Thymus (tissue), 11 donors: ENCODE data around the gene EPHA4. TPM values are rescaled to one million over a fixed set of nuclear protein-coding genes. Genes with fewer than 3 reads are reported as not detected.

Experiments used
- DNase-seq, 9 donors: peaks; one replicate each; pipeline ENCODE4 v3.0.0-alpha.2; 2013; ENCODE audit warnings: low spot score in 9 of 9, low read depth in 6 of 9, missing footprints in 1 of 9
- H3K27ac ChIP-seq, 2 donors: one replicate each; pipeline ENCODE4 v1.5.1; 2013; ENCODE audit warnings: control low read depth in 1 of 2, low read depth in 1 of 2, low read length in 1 of 2, mild to moderate bottlenecking in 1 of 2, moderate library complexity in 1 of 2
- H3K27me3 ChIP-seq, 2 donors: one replicate each; pipeline ENCODE4 v1.5.1; 2013; ENCODE audit warnings: low read length in 1 of 2; ENCODE audit not compliant: control insufficient read depth in 2 of 2, insufficient read depth in 1 of 2
- H3K36me3 ChIP-seq, 2 donors: one replicate each; pipeline ENCODE4 v1.5.1; 2013; ENCODE audit warnings: low read length in 1 of 2, mild to moderate bottlenecking in 1 of 2, moderate library complexity in 1 of 2; ENCODE audit not compliant: control insufficient read depth in 2 of 2, insufficient read depth in 2 of 2
- H3K4me1 ChIP-seq, 2 donors: one replicate each; pipeline ENCODE4 v1.5.1; 2013; ENCODE audit warnings: low read length in 2 of 2; ENCODE audit not compliant: control insufficient read depth in 2 of 2, insufficient read depth in 2 of 2
- H3K4me3 ChIP-seq, 2 donors: one replicate each; pipeline ENCODE4 v1.5.1; 2013; ENCODE audit warnings: low read length in 2 of 2, control low read depth in 1 of 2, mild to moderate bottlenecking in 1 of 2
- H3K9me3 ChIP-seq, 2 donors: one replicate each; pipeline ENCODE4 v1.5.1; 2013; ENCODE audit warnings: low read length in 1 of 2, mild to moderate bottlenecking in 1 of 2; ENCODE audit not compliant: control insufficient read depth in 2 of 2, insufficient read depth in 1 of 2
- WGBS: extraction: QIAGEN DNeasy Blood & Tissue Kit; methylation state at CpG from one replicate; pipeline ENCODE4 v1.1.7; 2013; 5-methylcytosine and 5-hydroxymethylcytosine counted together
- polyA plus RNA-seq: library from polyadenylated mRNA; stranded (reverse); fragments of 200-250 nt; gene quantifications from one replicate; pipeline ENCODE4 v1.2.3, GENCODE V29; 2013
- total RNA-seq: library from RNA; stranded (reverse); fragments of 120-200 nt; gene quantifications from one replicate; pipeline ENCODE4 v1.2.4, GENCODE V29; 2013
- donor health status: healthy.

EPHA4 gene
- total and polyA plus RNA-seq, 2 donors: 7.8 to 9.0 TPM

GRCh38 chr2:221521233-221521845, 50.8 kb downstream of the EPHA4 start:
- WGBS: 94% methylated on average over 3 of the region's 3 CpGs
- no peak for DNase-seq
- Histone ChIP-seq H3K4me1 (peaks cover 28 to 38% of the 10 kb centered on the region in 2 donors), H3K4me3 (no peak overlapping the region), H3K9me3 (peaks cover 0 to 3% of the 10 kb centered on the region in 2 donors), H3K27ac (no peak overlapping the region), H3K27me3 (no peaks in the 10 kb centered on the region), H3K36me3 (no peaks in the 10 kb centered on the region)

GRCh38 chr2:221518935-221519625, 53.0 kb downstream of the EPHA4 start:
- peaks cover 28 to 38% of the 10 kb centered on the region in 2 donors for H3K4me1 ChIP-seq
- peaks cover 0 to 3% of the 10 kb centered on the region in 2 donors for H3K9me3 ChIP-seq
- H3K4me3 ChIP-seq: no peak overlapping the region
- WGBS: 78% methylated on average over 7 of the region's 7 CpGs
- no peaks in the 10 kb centered on the region for H3K27me3 ChIP-seq
- DNase-seq: peak in 6 of 9 donors; percentile 19 to 70 (median 43)
- H3K27ac ChIP-seq: peak overlapping the region; percentile 85 to 94
- H3K36me3 ChIP-seq: no peaks in the 10 kb centered on the region

GRCh38 chr2:221518201-221518934, 53.7 kb downstream of the EPHA4 start:
- WGBS: 34% methylated on average over 7 of the region's 7 CpGs
- H3K36me3 ChIP-seq: no peaks in the 10 kb centered on the region
- peaks cover 0 to 3% of the 10 kb centered on the region in 2 donors for H3K9me3 ChIP-seq
- peak overlapping the region in 1 of 2 donors; percentile 3 for H3K4me3 ChIP-seq
- H3K4me1 ChIP-seq: peaks cover 28 to 38% of the 10 kb centered on the region in 2 donors
- no peaks in the 10 kb centered on the region for H3K27me3 ChIP-seq
- H3K27ac ChIP-seq: peak overlapping the region; percentile 85 to 94
- DNase-seq: peak in 8 of 9 donors; percentile 32 to 82 (median 51)

- Histone ChIP-seq H3K4me3 (peak overlapping the region in 1 of 2 donors; percentile 3), H3K9me3 (peaks cover 0 to 3% of the 10 kb centered on the region in 2 donors), H3K4me1 (peaks cover 28 to 38% of the 10 kb centered on the region in 2 donors), H3K27me3 (no peaks in the 10 kb centered on the region), H3K27ac (peak overlapping the region; percentile 85 to 94), H3K36me3 (no peaks in the 10 kb centered on the region)
- peak; percentile 48 to 92 (median 73) for DNase-seq
- 4% methylated on average over 5 of the region's 5 CpGs for WGBS
Observed at GRCh38 chr2:221517696-221518151, 54.4 kb downstream of the EPHA4 start.

- WGBS: 64% methylated on average over 4 of the region's 4 CpGs
- Histone ChIP-seq H3K4me1 (peaks cover 28 to 38% of the 10 kb centered on the region in 2 donors), H3K9me3 (peaks cover 0 to 3% of the 10 kb centered on the region in 2 donors), H3K36me3 (no peaks in the 10 kb centered on the region), H3K27ac (peak overlapping the region; percentile 85 to 94), H3K4me3 (no peak overlapping the region), H3K27me3 (no peaks in the 10 kb centered on the region)
- no peak for DNase-seq
Observed at GRCh38 chr2:221517146-221517695, 54.9 kb downstream of the EPHA4 start.

- Histone ChIP-seq H3K4me3 (no peak overlapping the region), H3K4me1 (peaks cover 28 to 38% of the 10 kb centered on the region in 2 donors), H3K27ac (no peak overlapping the region), H3K27me3 (no peaks in the 10 kb centered on the region), H3K9me3 (peaks cover 0 to 3% of the 10 kb centered on the region in 2 donors), H3K36me3 (no peaks in the 10 kb centered on the region)
- WGBS: 92% methylated on average over 1 of the region's 1 CpG
- DNase-seq: no peak
Observed at GRCh38 chr2:221515864-221516263, 56.2 kb downstream of the EPHA4 start.

- WGBS: 85% methylated on average over 5 of the region's 5 CpGs
- no peak overlapping the region for H3K4me3 ChIP-seq
- DNase-seq: no peak
- no peaks in the 10 kb centered on the region for H3K36me3 ChIP-seq
- peaks cover 22 to 29% of the 10 kb centered on the region in 2 donors for H3K4me1 ChIP-seq
- H3K27me3 ChIP-seq: no peaks in the 10 kb centered on the region
- H3K9me3 ChIP-seq: peaks cover 0 to 3% of the 10 kb centered on the region in 2 donors
- H3K27ac ChIP-seq: no peak overlapping the region
Observed at GRCh38 chr2:221514305-221515040, 57.6 kb downstream of the EPHA4 start.

- 83% methylated on average over 5 of the region's 5 CpGs for WGBS
- H3K27me3 ChIP-seq: no peaks in the 10 kb centered on the region
- H3K27ac ChIP-seq: no peak overlapping the region
- H3K36me3 ChIP-seq: no peaks in the 10 kb centered on the region
- no peak overlapping the region for H3K4me3 ChIP-seq
- DNase-seq: no peak
- peaks cover 0 to 3% of the 10 kb centered on the region in 2 donors for H3K9me3 ChIP-seq
- H3K4me1 ChIP-seq: peaks cover 9 to 17% of the 10 kb centered on the region in 2 donors
Observed at GRCh38 chr2:221513232-221513631, 58.9 kb downstream of the EPHA4 start.
